Measurements from ENCODE around the gene SPIN4. TPM values are rescaled to one million over a fixed set of nuclear protein-coding genes. Genes with fewer than 3 reads are reported as not detected.
"Not testable (repeated sequence)": the region's sequence is repeated elsewhere in the genome, so short reads cannot be mapped to it uniquely, and the experiment has no call there.

SPIN4 gene
- polyA plus RNA-seq (2013, experiment 1 of 2; ENCODE audit: insufficient read length) = 4.3 TPM
- polyA plus RNA-seq (2013, experiment 2 of 2; ENCODE audit: insufficient read length) = 4.4 TPM

DNA sequence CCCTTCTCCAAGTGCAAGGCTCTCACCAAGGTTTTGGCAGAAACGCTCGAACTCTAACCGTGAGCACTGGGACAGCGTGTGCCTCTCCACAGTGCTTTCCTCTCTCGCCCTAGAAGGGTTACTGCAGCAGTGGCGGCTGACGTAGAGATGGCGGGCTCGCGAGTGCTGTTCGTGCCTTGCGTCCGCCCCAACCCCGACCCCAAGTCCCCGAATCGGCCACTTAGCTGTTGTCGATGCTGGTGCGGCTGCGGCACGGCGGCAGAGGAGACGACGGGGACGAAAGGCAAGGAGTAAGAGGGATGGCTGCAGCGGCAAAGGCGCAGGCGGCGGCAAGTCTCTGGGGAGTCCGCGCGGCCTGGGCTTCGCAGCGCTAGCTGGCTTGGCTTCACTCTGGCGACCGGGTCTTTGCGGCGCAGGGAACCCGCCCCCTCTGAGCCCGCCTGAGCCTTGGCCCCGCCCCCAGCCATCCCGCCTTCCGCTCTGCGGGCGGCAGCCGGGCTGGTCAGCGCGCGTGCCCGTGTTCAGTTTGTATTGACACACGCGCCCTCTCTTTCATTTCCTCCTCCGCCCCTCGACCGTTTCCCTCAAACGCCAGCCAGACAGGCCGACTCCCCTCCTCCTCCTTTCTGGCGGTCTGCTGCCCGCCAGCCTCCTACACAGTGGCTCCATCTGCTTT, at the start of gene SPIN4:
Gene SPIN4, minus strand, starts transcription at position 392 of the 676 bp plus-strand sequence. CDS start 513 bp downstream, outside the sequence.
- peak; percentile 86 for DNase-seq

DNA sequence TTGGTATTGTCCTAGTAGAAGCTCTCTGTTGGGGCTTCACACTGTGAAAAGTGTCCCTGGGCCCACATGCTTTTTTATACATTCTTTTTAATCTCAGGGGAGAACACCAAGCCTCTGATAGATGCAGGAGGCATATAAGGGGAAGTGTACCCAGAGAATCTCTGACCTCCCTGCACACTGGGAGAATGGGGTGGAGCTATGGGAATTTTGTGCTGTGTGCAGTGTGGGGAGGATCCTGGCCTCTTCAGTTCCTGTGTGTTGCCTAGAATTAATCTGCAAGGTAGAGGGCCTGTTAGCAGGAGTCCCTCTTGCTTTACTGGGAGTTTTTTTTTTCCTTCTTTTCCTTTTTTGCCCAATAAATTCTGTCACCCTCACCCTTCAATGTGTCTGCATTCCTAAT, 49.2 kb upstream of the SPIN4 start:
- DNase-seq = no peak

DNA sequence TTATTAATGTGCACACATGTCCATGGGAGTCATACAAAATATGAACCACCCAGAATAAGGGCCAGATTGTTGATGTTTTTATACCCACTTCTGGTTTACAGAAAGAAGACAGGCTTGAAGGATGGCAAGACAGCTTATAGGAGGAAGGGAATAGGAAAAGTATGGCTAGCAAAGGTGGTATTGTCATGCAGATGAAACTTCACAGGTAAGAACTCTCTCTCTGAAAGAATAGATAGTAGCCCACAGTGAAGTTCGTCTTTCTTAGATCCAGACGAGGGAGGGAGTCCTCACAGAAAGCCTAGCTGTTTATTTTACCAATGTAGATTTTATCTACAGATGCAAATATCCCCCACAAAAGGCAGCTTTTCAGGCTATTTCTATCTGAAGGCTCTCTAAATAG, 43.7 kb upstream of the SPIN4 start:
- DNase-seq = no peak

DNA sequence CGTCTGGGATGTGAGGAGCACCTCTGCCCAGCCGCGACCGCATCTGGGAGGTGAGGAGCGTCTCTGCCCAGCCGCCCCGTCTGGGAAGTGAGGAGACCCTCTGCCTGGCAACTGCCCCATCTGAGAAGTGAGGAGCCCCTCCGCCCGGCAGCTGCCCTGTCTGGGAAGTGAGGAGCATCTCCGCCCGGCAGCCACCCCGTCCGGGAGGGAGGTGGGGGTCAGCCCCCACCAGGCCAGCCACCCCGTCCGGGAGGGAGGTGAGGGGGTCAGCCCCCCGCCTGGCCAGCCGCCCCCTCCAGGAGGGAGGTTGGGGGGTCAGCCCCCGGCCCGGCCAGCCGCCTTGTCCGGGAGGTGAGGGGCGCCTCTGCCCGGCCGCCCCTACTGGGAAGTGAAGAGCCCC, 42.0 kb upstream of the SPIN4 start:
- DNase-seq = not testable (repeated sequence)

DNA sequence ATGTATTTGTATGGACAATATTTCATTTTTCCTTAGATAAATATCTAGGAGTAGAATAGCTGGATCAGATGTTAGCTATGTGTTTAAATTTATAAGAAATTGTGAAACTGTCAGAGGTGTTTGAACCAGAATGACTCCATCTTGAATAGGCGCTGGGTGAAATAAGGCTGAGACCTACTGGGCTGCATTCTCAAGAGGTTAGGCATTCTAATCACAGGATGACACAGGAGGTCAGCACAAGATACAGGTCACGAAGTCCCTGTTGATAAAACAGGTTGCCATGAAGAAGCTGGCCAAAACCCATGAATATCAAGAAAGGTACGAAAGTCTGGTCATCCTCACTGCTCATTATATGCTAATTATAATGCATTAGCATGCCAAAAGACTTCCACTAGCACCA, 36.3 kb upstream of the SPIN4 start:
- no peak for DNase-seq

DNA sequence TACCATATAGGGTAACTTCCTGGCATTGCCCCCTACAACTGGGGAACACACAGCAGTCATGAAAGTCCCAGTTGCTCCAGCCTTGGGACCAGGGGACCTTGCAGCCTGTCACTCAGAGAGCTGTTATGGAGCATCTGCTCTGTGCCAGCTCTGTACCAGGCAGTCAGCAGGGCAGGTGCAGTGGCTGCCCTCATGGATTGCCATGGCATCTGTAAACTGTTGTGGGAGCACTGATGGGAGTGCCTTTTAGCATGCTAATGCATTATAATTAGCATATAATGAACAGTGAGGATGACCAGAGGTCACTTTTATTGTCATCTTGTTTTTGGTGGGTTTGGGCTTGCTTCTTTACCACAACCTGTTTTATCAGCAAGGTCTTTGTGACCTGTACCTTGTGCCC, 33.1 kb upstream of the SPIN4 start:
- DNase-seq = not testable (repeated sequence)

DNA sequence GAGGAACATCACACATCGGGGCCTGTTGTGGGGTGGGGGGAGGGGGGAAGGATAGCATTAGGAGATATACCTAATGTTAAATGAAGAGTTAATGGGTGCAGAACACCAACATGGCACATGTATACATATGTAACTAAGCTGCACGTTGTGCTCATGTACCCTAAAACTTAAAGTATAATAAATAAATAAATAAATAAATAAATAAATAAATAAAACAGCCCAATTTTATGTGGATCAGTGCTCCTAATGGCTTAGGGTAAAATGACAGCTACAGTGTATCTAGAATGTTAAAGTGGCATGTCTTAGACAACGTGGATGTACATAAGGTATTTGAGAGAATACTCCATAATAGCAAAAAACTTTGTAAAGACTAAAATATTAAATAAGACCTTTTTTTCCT, 21.9 kb upstream of the SPIN4 start:
- not testable (repeated sequence) for DNase-seq

DNA sequence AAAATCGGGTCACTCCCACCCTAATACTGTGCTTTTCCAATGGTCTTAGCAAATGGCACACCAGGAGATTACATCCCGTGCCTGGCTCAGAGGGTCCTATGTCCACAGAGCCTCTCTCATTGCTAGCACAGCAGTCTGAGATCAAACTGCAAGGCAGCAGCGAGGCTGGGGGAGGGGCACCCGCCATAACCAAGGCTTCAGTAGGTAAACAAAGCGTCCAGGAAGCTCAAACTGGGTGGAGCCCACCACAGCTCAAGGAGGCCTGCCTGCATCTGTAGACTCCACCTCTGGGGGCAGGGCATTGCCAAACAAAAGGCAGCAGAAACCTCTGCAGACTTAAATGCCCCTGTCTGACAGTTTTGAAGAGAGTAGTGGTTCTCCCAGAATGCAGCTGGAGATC, 16.6 kb upstream of the SPIN4 start:
- DNase-seq = not testable (repeated sequence)

DNA sequence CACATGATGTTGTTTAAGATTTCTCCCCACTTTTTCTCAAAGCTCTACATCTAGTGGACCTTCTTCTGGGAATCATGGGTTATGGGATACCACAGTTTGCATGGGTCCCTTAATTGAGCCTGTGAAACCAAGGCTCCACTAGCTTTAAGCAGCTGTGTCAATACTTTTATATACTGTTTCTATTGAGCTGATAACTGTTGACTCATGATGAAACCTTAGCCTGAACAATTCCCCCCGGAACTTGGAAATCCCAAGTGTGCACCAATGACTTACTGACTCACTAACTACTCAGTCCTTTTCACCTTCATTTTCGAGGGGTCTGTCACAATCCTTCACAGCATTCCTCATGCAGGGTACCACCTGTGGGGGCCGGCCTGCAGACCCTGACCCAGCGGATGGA, 12.7 kb upstream of the SPIN4 start:
- no peak for DNase-seq

DNA sequence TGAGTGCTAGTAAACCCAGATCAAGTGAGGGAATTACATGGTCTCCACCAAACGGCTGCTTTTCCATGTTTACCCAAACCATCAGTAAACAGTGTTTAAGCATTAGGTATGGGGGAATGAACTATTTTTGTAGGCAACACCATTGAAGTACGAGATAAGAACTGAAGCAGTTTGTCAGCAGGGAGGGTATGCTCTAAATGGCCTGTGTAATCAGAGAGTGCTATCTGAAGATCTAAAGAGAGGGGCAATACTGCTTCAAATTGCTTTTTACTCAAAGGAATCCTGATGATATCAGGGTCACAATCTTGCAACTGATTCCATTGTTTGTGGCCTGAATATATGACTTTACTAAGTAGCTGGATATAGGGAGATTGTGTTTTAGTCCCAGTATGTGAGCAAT, 10.4 kb upstream of the SPIN4 start:
- DNase-seq = no peak

DNA sequence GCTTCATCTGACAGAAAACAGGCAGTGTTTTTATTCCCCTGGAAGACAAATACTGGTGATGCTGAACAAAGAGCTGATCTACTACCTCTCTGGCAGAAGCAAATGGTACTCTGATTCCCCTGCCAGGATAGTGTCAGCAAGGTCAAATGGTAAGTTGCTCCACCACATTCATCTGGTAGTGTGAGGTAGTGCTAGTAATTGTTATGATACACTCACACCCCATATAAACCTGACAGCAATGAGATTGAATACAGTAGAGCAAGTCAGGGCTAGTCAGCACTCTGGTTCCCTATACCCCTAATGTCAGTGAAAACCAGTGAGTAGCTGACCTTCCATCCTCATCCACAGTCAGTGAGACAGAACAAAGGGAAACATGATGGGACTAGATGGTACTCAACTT, 3.4 kb upstream of the SPIN4 start:
- no peak for DNase-seq

DNA sequence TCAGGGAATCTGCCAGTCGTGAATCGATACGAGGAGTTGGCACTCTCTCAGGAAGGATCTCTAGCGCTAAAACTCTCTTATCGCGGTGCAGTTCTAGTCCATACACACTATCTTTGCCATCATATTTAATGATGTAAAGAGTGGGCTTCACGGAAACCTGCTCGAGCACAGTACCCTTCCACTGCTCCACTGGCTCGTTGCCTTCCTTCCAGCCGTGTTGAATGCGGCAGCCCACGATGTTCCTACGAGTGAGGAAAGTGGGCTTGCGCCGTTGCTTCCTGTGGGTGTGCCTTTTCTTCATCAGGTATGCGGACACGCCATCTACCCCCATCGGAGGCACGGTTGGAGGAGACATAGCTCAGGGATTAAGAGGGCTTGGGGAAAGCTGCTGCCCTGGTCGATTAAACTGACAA, 661 bp downstream of the SPIN4 start:
- peak; percentile 3 for DNase-seq

DNA sequence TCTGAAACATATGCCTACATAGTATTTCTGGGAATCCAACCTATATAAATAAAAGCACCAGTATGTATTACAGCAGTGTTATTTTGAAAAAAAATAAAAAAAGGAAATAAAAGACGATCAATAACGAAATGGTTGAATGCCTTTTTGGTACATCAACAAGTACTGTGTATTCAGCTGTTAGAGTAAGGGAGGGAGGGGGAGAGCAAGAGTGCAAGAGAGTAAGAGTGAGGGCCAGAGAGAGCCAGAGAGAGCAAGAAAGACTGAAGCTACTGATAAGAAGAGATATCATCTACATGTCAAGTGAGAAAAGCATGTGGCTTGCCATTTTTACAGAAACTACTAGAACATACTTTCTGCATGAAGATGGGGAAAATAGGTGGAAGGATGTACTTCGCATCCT, 1.8 kb downstream of the SPIN4 start:
- no peak for DNase-seq

DNA sequence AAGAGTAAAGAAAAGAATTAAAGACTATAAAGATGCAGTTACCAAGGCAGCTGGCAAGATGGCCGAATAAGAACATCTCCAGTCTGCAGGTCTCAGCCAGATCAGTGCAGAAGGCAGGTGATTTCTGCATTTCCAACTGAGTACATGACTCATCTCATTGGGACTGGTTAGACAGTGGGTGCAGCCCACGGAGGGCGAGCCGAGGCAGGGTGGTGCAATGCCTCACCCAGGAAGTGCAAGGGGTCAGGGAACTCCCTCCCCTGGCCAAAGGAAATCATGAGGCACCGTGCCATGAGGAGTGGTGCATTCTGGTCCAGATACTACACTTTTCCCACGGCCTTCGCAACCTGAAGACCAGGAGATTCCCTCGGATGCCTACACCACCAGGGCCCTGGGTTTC, 20.5 kb downstream of the SPIN4 start:
- DNase-seq = no peak

DNA sequence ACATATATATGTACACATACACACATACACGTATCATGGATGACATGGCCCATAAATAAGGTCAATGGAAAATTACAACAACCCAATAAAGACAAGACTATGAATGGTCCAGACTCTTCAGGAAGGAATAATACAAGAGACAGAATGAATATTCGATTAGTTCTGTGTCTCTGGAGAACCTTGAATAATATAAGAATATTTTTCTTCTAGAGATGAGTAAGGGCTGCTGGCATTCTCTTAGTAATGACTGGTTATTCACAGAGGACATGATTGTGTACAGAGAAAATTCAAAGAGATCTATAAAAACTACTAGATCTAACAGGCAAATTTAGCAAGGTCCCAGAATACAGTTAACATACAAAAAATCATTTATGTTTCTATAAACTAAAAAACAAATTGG, 23.3 kb downstream of the SPIN4 start:
- peak; percentile 7 for DNase-seq

DNA sequence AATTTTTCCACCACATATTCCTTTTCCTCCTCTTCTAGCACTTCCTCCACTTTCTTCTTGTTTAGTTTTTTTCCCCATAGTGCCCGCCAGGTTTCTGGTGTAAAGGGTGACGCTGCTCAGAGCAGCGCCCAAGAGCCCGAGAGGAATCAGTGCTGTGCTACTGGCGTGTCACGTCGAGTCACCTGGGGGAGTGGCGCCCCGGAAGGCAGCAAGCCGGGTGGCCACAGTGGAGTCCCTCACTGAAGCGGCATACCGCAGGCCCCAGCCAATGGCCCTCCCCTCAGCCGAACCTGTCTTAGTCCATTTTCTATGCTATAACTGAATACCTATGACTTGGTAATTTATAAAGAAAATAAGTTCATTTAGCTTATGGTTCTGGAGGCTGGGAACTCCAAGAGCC, 51.5 kb downstream of the SPIN4 start:
- DNase-seq = no peak

Data from fibroblast of skin of scalp (primary cell).